Mesodermal cell (in vitro differentiated cells): ENCODE data around the gene BICDL1.
"Not testable (repeated sequence)": the region's sequence is repeated elsewhere in the genome, so short reads cannot be mapped to it uniquely, and the experiment has no call there.

Experiments
- H3K27ac ChIP-seq: 2 replicates; pipeline ENCODE4 v1.7.0; 2013; ENCODE audit warnings: mild to moderate bottlenecking, low read depth, low read length, moderate library complexity; ENCODE audit not compliant: severe bottlenecking
- H3K36me3 ChIP-seq: 2 replicates; pipeline ENCODE4 v1.7.1; 2013; ENCODE audit warnings: mild to moderate bottlenecking, low read length, moderate library complexity; ENCODE audit not compliant: control insufficient read depth, insufficient read depth
- H3K4me1 ChIP-seq: one replicate; pipeline ENCODE4 v1.7.1; 2013; ENCODE audit warnings: mild to moderate bottlenecking, low read length; ENCODE audit not compliant: insufficient read depth, control insufficient read depth, poor library complexity, severe bottlenecking
- H3K4me3 ChIP-seq: 2 replicates; pipeline ENCODE4 v1.7.0; 2013; ENCODE audit warnings: low read length, control low read depth, mild to moderate bottlenecking; ENCODE audit not compliant: insufficient read depth, poor library complexity, severe bottlenecking; ENCODE audit errors: extremely low read depth
- H3K9me3 ChIP-seq: 2 replicates; pipeline ENCODE4 v1.7.1; 2013; ENCODE audit warnings: mild to moderate bottlenecking, low read length, moderate library complexity; ENCODE audit not compliant: control insufficient read depth
- WGBS, 2 experiments: methylation state at CpG; one replicate each; pipeline ENCODE4 v1.1.5; 2013; ENCODE audit warnings: missing lambda C conversion rate in 2 of 2; ENCODE audit not compliant: insufficient coverage in 2 of 2; 5-methylcytosine and 5-hydroxymethylcytosine counted together

Gene BICDL1

DNA sequence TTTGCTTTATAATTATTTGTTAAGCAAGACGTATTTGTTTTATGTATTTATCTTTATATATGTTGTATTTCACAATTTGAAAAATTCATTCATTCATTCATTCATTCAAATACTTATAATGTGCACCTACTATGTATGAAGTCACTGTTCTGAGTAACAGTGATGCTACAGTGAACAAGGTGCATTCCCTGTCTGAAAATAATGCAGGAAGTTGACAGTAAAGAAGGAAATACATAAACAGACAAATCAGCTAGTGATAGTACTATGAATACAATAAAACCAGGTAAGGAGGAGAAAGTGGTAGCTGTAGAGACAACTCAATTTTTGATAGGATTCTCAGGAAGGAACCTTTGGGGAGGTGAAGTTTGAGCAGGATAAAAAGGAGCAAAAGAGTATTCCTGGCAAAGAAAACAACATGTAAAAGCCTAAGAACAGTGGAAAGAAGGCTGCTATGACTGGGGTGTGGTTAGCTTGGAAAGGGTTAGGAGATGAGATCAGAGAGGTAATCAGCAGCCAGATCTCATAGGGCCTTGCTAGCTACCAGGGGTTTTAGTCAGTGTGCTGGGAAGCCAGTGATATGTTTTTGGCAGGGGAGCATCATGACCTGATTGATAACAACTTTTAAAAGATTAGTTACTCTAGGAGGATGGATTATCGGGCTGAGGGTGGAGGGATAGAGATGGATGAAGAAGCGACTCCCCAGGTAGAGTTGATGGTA lies 17.4 kb downstream of the BICDL1 start:
- 85 to 97% methylated on average over 2 of the region's 3 CpGs for WGBS, 2 experiments
- Histone ChIP-seq H3K36me3 (no peaks in the 10 kb centered on the region), H3K4me1 (peaks cover 28% of the 10 kb centered on the region), H3K9me3 (no peaks in the 10 kb centered on the region), H3K27ac (no peak overlapping the region), H3K4me3 (no peak overlapping the region)

GRCh38 chr12:120007272-120007671 lies 18.2 kb downstream of the BICDL1 start:
- Histone ChIP-seq H3K9me3 (no peaks in the 10 kb centered on the region), H3K36me3 (no peaks in the 10 kb centered on the region), H3K27ac (no peak overlapping the region), H3K4me1 (peaks cover 28% of the 10 kb centered on the region), H3K4me3 (no peak overlapping the region)
- WGBS, 2 experiments = no CpG with 5 or more reads among the region's 3 CpGs

- H3K9me3 ChIP-seq = no peaks in the 10 kb centered on the region
- no peaks in the 10 kb centered on the region for H3K36me3 ChIP-seq
- peaks cover 28% of the 10 kb centered on the region for H3K4me1 ChIP-seq
- H3K4me3 ChIP-seq = no peak overlapping the region
- WGBS, 2 experiments = 75 to 86% methylated on average over 4 to 5 of the region's 5 CpGs
- no peak overlapping the region for H3K27ac ChIP-seq
Measured at GRCh38 chr12:120010661-120011230, 21.7 kb downstream of the BICDL1 start.

GRCh38 chr12:120012067-120012621 lies 23.1 kb downstream of the BICDL1 start:
- H3K27ac ChIP-seq = no peak overlapping the region
- WGBS, 2 experiments = 88 to 96% methylated on average over 2 to 4 of the region's 10 CpGs
- no peak overlapping the region for H3K4me3 ChIP-seq
- H3K9me3 ChIP-seq = no peaks in the 10 kb centered on the region
- H3K4me1 ChIP-seq = peaks cover 18% of the 10 kb centered on the region
- H3K36me3 ChIP-seq = no peaks in the 10 kb centered on the region

- Histone ChIP-seq H3K27ac (no peak overlapping the region), H3K4me1 (peaks cover 8% of the 10 kb centered on the region), H3K36me3 (no peaks in the 10 kb centered on the region), H3K9me3 (no peaks in the 10 kb centered on the region), H3K4me3 (no peak overlapping the region)
- 87 to 88% methylated on average over 4 to 5 of the region's 9 CpGs for WGBS, 2 experiments
Measured at GRCh38 chr12:120013659-120014380, 24.8 kb downstream of the BICDL1 start.

DNA sequence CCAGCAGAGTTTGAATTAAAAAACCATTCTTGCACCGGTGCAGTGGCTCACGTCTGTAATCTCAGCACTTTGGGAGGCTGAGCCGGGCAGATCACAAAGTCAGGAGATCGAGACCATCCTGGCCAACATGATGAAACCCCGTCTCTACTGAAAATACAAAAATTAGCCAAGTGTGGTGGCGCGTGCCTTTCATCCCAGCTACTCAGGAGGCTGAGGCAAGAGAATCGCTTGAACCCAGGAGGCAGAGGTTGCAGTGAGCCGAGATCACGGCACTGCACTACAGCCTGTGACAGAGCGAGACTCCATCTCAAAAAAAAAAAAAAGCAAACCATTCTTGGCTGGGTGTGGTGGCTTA lies 25.3 kb downstream of the BICDL1 start:
- H3K4me1 ChIP-seq, H3K9me3 ChIP-seq, H3K4me3 ChIP-seq, H3K27ac ChIP-seq, H3K36me3 ChIP-seq: not testable (repeated sequence)
- 92 to 93% methylated on average over 7 to 9 of the region's 11 CpGs for WGBS, 2 experiments

- H3K9me3 ChIP-seq = no peaks in the 10 kb centered on the region
- H3K27ac ChIP-seq = no peak overlapping the region
- H3K4me1 ChIP-seq = peaks cover 8% of the 10 kb centered on the region
- no peak overlapping the region for H3K4me3 ChIP-seq
- no peaks in the 10 kb centered on the region for H3K36me3 ChIP-seq
- 83 to 88% methylated on average over 1 of the region's 3 CpGs for WGBS, 2 experiments
Measured at GRCh38 chr12:120015313-120015712, 26.3 kb downstream of the BICDL1 start.

- not testable (repeated sequence) for H3K4me1 ChIP-seq, H3K4me3 ChIP-seq, H3K9me3 ChIP-seq, H3K36me3 ChIP-seq, H3K27ac ChIP-seq
- 80 to 100% methylated on average over 1 of the region's 2 CpGs for WGBS, 2 experiments
Measured at GRCh38 chr12:120016199-120016598, 27.2 kb downstream of the BICDL1 start.

DNA sequence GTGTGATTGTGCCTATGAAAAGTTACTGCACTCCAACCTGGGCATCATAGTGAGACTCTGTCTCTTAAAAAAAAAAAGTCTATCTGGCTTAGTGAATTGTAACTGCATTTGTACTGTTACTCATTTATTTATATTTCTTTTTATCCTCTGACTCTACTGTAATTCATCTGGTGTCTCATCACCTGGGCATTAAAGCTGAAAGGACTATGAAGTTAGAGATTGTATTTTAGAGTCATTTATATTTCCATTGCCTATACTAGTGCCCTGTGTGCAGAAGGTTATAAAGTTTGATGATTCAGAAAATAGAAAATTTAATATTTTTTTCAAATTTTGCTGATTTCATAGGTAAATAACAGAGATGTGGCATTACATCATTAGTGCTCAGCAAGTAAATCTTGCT lies 30.2 kb downstream of the BICDL1 start:
- no peaks in the 10 kb centered on the region for H3K9me3 ChIP-seq
- H3K4me1 ChIP-seq = no peaks in the 10 kb centered on the region
- H3K4me3 ChIP-seq = no peak overlapping the region
- no peak overlapping the region for H3K27ac ChIP-seq
- no peaks in the 10 kb centered on the region for H3K36me3 ChIP-seq

DNA sequence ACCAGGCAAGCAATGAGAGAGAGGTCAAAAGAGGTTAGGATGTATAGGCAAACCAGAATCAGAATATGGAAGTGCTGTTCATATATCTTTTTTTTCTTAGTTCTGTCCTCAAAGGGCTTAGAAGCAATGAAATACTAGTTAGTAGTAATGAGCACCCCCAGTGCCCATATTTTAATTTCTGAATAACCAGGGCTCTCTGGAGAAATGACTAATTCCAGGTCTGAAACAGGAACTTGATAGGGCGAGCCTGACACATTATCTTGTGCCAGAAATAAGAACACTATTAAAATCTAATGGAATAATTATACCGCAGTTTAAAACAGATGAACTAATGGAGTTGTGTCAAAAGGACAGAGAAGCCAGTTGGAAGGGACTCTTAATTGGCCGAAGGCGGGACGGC lies 30.9 kb downstream of the BICDL1 start:
- H3K27ac ChIP-seq = no peak overlapping the region
- no CpG with 5 or more reads among the region's 5 CpGs for WGBS, 2 experiments
- no peaks in the 10 kb centered on the region for H3K9me3 ChIP-seq
- H3K36me3 ChIP-seq = no peaks in the 10 kb centered on the region
- no peak overlapping the region for H3K4me3 ChIP-seq
- no peaks in the 10 kb centered on the region for H3K4me1 ChIP-seq

- Histone ChIP-seq H3K9me3 (no peaks in the 10 kb centered on the region), H3K4me1 (no peaks in the 10 kb centered on the region), H3K27ac (no peak overlapping the region), H3K36me3 (no peaks in the 10 kb centered on the region), H3K4me3 (no peak overlapping the region)
- 100% methylated on average over 1 of the region's 2 CpGs; no CpG with 5 or more reads in 1 of the 2 experiments for WGBS, 2 experiments
Measured at GRCh38 chr12:120024193-120024592, 35.2 kb downstream of the BICDL1 start.
